Measurements from ENCODE around the gene TM9SF1. TPM values are rescaled to one million over a fixed set of nuclear protein-coding genes. Genes with fewer than 3 reads are reported as not detected.

TM9SF1 gene
- total and polyA plus RNA-seq, 2 of the 13 experiments (the other 11 are each of a cell fraction or from before 2014, with no cell fraction given): 83.2 to 110 TPM

DNA sequence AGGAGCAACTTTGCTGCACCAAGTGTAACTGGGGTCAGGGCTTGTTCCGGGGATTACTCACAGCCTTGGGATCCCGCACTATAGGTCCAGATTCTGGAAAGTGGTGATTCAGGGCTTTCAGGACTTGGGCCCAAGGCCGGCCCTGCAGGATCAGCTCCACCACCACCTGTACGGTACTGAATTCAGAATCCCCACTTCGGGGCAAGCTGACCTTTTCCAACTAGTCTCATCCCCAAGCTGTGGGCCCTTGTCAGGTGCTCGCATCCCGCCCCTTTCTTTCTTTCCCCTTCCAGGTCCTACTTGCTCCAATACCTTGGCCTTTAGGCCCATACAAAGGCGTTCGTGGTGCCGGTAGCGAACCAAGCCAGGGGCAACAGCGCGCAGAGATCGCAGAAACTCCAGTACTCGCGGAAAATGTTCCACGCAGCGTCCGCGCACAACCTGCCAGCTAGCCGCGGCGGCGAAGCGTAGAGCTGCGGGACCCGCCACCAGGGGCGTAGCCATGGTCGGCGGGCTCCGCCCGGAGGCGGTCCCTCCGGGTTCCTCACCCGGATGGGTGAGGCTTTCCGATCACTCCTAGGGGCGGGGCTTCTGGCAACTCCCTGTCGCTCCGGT, 46.7 kb upstream of the TM9SF1 start (continued):
- TF ChIP-seq EHMT2 (IDR thresholded peaks at IDR 0.05; ENCODE audit: borderline replicate concordance, low read depth, low read length): no peak
- TF ChIP-seq, protein P1, sequence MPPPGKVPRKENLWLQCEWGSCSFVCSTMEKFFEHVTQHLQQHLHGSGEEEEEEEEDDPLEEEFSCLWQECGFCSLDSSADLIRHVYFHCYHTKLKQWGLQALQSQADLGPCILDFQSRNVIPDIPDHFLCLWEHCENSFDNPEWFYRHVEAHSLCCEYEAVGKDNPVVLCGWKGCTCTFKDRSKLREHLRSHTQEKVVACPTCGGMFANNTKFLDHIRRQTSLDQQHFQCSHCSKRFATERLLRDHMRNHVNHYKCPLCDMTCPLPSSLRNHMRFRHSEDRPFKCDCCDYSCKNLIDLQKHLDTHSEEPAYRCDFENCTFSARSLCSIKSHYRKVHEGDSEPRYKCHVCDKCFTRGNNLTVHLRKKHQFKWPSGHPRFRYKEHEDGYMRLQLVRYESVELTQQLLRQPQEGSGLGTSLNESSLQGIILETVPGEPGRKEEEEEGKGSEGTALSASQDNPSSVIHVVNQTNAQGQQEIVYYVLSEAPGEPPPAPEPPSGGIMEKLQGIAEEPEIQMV (CRISPR knock-in tag; IDR thresholded peaks at IDR 0.05; ENCODE audit: low read depth): peak; percentile 97
- no peak; the same call in 1 of the 2 replicates for TF ChIP-seq NFKBIZ (CRISPR knock-in tag; IDR thresholded peaks at IDR 0.05)
- no peak for TF ChIP-seq ADNP (CRISPR knock-in tag; IDR thresholded peaks at IDR 0.05)
- no peak for TF ChIP-seq KMT2B (CRISPR knock-in tag; IDR thresholded peaks at IDR 0.05)
- TF ChIP-seq ZNF883 (CRISPR knock-in tag; IDR thresholded peaks at IDR 0.05; ENCODE audit: not compliant biosample characterization): no peak
- no peak; the same call in 1 of the 2 replicates for TF ChIP-seq GTF2F1 (IDR thresholded peaks at IDR 0.05; ENCODE audit: low read length)
- TF ChIP-seq ZNF546 (CRISPR knock-in tag; conservative IDR thresholded peaks at IDR 0.05): no peak
- TF ChIP-seq, protein P2, sequence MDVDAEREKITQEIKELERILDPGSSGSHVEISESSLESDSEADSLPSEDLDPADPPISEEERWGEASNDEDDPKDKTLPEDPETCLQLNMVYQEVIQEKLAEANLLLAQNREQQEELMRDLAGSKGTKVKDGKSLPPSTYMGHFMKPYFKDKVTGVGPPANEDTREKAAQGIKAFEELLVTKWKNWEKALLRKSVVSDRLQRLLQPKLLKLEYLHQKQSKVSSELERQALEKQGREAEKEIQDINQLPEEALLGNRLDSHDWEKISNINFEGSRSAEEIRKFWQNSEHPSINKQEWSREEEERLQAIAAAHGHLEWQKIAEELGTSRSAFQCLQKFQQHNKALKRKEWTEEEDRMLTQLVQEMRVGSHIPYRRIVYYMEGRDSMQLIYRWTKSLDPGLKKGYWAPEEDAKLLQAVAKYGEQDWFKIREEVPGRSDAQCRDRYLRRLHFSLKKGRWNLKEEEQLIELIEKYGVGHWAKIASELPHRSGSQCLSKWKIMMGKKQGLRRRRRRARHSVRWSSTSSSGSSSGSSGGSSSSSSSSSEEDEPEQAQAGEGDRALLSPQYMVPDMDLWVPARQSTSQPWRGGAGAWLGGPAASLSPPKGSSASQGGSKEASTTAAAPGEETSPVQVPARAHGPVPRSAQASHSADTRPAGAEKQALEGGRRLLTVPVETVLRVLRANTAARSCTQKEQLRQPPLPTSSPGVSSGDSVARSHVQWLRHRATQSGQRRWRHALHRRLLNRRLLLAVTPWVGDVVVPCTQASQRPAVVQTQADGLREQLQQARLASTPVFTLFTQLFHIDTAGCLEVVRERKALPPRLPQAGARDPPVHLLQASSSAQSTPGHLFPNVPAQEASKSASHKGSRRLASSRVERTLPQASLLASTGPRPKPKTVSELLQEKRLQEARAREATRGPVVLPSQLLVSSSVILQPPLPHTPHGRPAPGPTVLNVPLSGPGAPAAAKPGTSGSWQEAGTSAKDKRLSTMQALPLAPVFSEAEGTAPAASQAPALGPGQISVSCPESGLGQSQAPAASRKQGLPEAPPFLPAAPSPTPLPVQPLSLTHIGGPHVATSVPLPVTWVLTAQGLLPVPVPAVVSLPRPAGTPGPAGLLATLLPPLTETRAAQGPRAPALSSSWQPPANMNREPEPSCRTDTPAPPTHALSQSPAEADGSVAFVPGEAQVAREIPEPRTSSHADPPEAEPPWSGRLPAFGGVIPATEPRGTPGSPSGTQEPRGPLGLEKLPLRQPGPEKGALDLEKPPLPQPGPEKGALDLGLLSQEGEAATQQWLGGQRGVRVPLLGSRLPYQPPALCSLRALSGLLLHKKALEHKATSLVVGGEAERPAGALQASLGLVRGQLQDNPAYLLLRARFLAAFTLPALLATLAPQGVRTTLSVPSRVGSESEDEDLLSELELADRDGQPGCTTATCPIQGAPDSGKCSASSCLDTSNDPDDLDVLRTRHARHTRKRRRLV (CRISPR knock-in tag; IDR thresholded peaks at IDR 0.05): no peak
- TF ChIP-seq SYNCRIP (IDR thresholded peaks at IDR 0.05; ENCODE audit: insufficient read depth, low read depth, low read length): no peak
- TF ChIP-seq ZFY (CRISPR knock-in tag; IDR thresholded peaks at IDR 0.05): peak; percentile 77
- no peak for TF ChIP-seq ZNF543 (CRISPR knock-in tag; IDR thresholded peaks at IDR 0.05)
- TF ChIP-seq HIVEP1 (CRISPR knock-in tag; IDR thresholded peaks at IDR 0.05): no peak
- TF ChIP-seq ZNF260 (CRISPR knock-in tag; IDR thresholded peaks at IDR 0.05; ENCODE audit: borderline replicate concordance, low read depth): no peak
- no peak for TF ChIP-seq HOXA9 (CRISPR knock-in tag; IDR thresholded peaks at IDR 0.05; ENCODE audit: borderline replicate concordance)
- no peak for TF ChIP-seq TFDP1 (CRISPR knock-in tag; IDR thresholded peaks at IDR 0.05; ENCODE audit: borderline replicate concordance)
- no peak for TF ChIP-seq NAIF1 (CRISPR knock-in tag; IDR thresholded peaks at IDR 0.05; ENCODE audit: borderline replicate concordance)
- TF ChIP-seq NCOA5 (CRISPR knock-in tag; IDR thresholded peaks at IDR 0.05): 0 out of 2 replicates have a peak, but pooled peaks have one; percentile 62
- no peak for TF ChIP-seq U2AF2 (IDR thresholded peaks at IDR 0.05; ENCODE audit: low read depth, low read length)
